C4-2B (cell line): ENCODE results near the gene RPS18.
A peak's percentile ranks its signal among the peaks of the same experiment; 100 is the strongest.

Experiments used
- H3K27ac ChIP-seq: fragments of 450-650 bp; 2 replicates; pipeline ENCODE4 v1.5.1; 2017
- CTCF ChIP-seq: fragments of 450-650 bp; conservative IDR thresholded peaks from 2 replicates; pipeline ENCODE4 v1.5.1; 2017; ENCODE audit warnings: mild to moderate bottlenecking
- ZFX ChIP-seq: fragments of 450-650 bp; IDR thresholded peaks from 2 replicates; pipeline ENCODE4 v1.6.1; 2017

RPS18 gene

GRCh38 chr6:33288921-33289783, 17.3 kb downstream of the RPS18 start, which contains the start of the genes PFDN6 and WDR46:
Gene PFDN6 (plus strand): TSS chr6:33289601. CDS start chr6:33289857, 256 bp downstream.
Gene WDR46 (minus strand): TSS chr6:33289239. CDS start chr6:33289170, 69 bp downstream.
- TF ChIP-seq CTCF (no peak), ZFX (no peak)
- H3K27ac ChIP-seq: peak within 1 kb of the TSS; percentile 76

- TF ChIP-seq ZFX (no peak), CTCF (no peak)
- peak overlapping the region; percentile 76 for H3K27ac ChIP-seq
Measured at GRCh38 chr6:33289784-33290315, 18.0 kb downstream of the RPS18 start.

GRCh38 chr6:33290459-33290858, 18.6 kb downstream of the RPS18 start:
- H3K27ac ChIP-seq: peak overlapping the region; percentile 76
- TF ChIP-seq CTCF (no peak), ZFX (no peak)

GRCh38 chr6:33292996-33293682, 21.3 kb downstream of the RPS18 start:
- TF ChIP-seq CTCF (no peak), ZFX (no peak)

GRCh38 chr6:33294086-33294823, 22.4 kb downstream of the RPS18 start:
- TF ChIP-seq CTCF: no peak
- H3K27ac ChIP-seq: no peak overlapping the region

More at GRCh38 chr6:33292996-33293682, 21.3 kb downstream of the RPS18 start:
- H3K27ac ChIP-seq: no peak overlapping the region

- no peak for TF ChIP-seq ZFX
- TF ChIP-seq CTCF: no peak
- H3K27ac ChIP-seq: no peak overlapping the region; the same call in 1 of the 2 replicates
Measured at GRCh38 chr6:33295621-33296369, 23.9 kb downstream of the RPS18 start.
